HepG2 (cell line): ENCODE measurements around the gene CPZ. TPM values are rescaled to one million over a fixed set of nuclear protein-coding genes. Genes with fewer than 3 reads are reported as not detected.

Experiments used
- ATAC-seq: fragments of 200-7000 bp; cut with Tn5 transposase; 3 replicates; pipeline ENCODE4 v1.9.1; 2020; ENCODE audit warnings: mild to moderate bottlenecking, moderate library complexity
- BruUV-seq: library from RNA; stranded (reverse); fragments of 400-500 nt; replicated peaks from 2 replicates; lab custom pipeline; 2021; lab: Mats Ljungman, UMichigan
- CTCF ChIA-PET: fragments of 300-600 bp; formaldehyde crosslinking; extraction: SDS; loops from one replicate; lab custom pipeline; 2021; ENCODE audit warnings: low total read pairs, inconsistent platforms, low intra/inter-chr PET ratio; lab: Yijun Ruan, JAX
- POLR2A ChIA-PET: fragments of 350-600 bp; sonication (Branson Sonifier 250); formaldehyde crosslinking; loops from one replicate; lab custom pipeline; 2020; ENCODE audit warnings: antibody characterized with exemption, inconsistent platforms; lab: Yijun Ruan, JAX
- DNase-seq: peaks from one replicate; pipeline ENCODE4 v3.0.0-alpha.2; 2015; ENCODE audit warnings: low spot score
- FAIRE-seq: peaks from 3 replicates; lab custom pipeline; 2011; peaks lifted over from hg19 to GRCh38; lab: Jason Lieb, UNC
- H2AFZ ChIP-seq: one replicate; pipeline ENCODE4 v1.6.1; 2011; ENCODE audit warnings: low read length, inconsistent platforms
- H3K27ac ChIP-seq: fragments of 300-600 bp; 3 replicates; pipeline ENCODE4 v1.8.0; 2011; ENCODE audit warnings: mixed run types, mild to moderate bottlenecking, mixed read lengths, low read length, inconsistent platforms; ENCODE audit not compliant: insufficient read depth; ENCODE audit errors: extremely low read length
- H3K27me3 ChIP-seq, 2 experiments: fragments of 200-600 bp in 1 of 2; 2 replicates in 1 of 2; 3 replicates in 1 of 2; pipeline versions ENCODE4 v1.6.0 to v1.8.0; 2011; ENCODE audit warnings: low read length in 2 of 2, mild to moderate bottlenecking in 2 of 2, moderate library complexity in 2 of 2, inconsistent platforms in 1 of 2; ENCODE audit not compliant: insufficient read depth in 2 of 2, control insufficient read depth in 1 of 2
- H3K36me3 ChIP-seq, 2 experiments: fragments of 200-600 bp in 1 of 2; replicated peaks in 1 of 2; 2 replicates in 1 of 2; 3 replicates in 1 of 2; pipeline versions ENCODE4 v1.5.1 to v1.8.0; 2011; ENCODE audit warnings: low read length in 2 of 2, inconsistent platforms in 1 of 2; ENCODE audit not compliant: insufficient read depth in 2 of 2, control insufficient read depth in 1 of 2
- H3K4me1 ChIP-seq: 2 replicates; pipeline ENCODE4 v1.5.1; 2012; ENCODE audit warnings: low read length, inconsistent platforms; ENCODE audit not compliant: insufficient read depth
- H3K4me2 ChIP-seq: 2 replicates; pipeline ENCODE4 v1.6.0; 2011; ENCODE audit warnings: low read depth, low read length, inconsistent platforms
- H3K4me3 ChIP-seq, 3 experiments: fragments of 200-600 bp in 1 of 3; sonication (generic), shearing (Covaris generic) in 1 of 3; replicated peaks in 1 of 3; 2 replicates each; pipeline ENCODE4 v1.5.1; 2011 to 2016; ENCODE audit warnings: low read length in 3 of 3, inconsistent platforms in 2 of 3, low read depth in 2 of 3, mild to moderate bottlenecking in 2 of 3, control low read depth in 1 of 3, mixed read lengths in 1 of 3; ENCODE audit not compliant: insufficient read depth in 1 of 3
- H3K79me2 ChIP-seq: one replicate; pipeline ENCODE4 v1.6.1; 2011; ENCODE audit warnings: low read length, inconsistent platforms; ENCODE audit not compliant: insufficient read depth
- H3K9ac ChIP-seq: 2 replicates; pipeline ENCODE4 v1.6.0; 2011; ENCODE audit warnings: mild to moderate bottlenecking, low read depth, low read length, inconsistent platforms; ENCODE audit not compliant: insufficient read depth
- H3K9me3 ChIP-seq: 2 replicates; pipeline ENCODE4 v1.5.1; 2012; ENCODE audit warnings: mild to moderate bottlenecking, low read length
- H4K20me1 ChIP-seq: 2 replicates; pipeline ENCODE4 v1.6.0; 2011; ENCODE audit warnings: inconsistent platforms, mild to moderate bottlenecking, low read length, moderate library complexity; ENCODE audit not compliant: insufficient read depth
- ARID4A ChIP-seq: sonication (generic); formaldehyde crosslinking; IDR thresholded peaks from 2 replicates; pipeline ENCODE4 v1.5.0; 2020; ENCODE audit warnings: mild to moderate bottlenecking, missing genetic modification reagents, borderline replicate concordance
- ARNTL ChIP-seq: sonication (generic); formaldehyde crosslinking; IDR thresholded peaks from 2 replicates; pipeline ENCODE4 v1.4.0; 2020; ENCODE audit warnings: mild to moderate bottlenecking, missing genetic modification reagents
- DPF2 ChIP-seq: sonication (generic); formaldehyde crosslinking; IDR thresholded peaks from 2 replicates; pipeline ENCODE4 v1.4.0; 2020; ENCODE audit warnings: mild to moderate bottlenecking, low read depth, missing genetic modification reagents, borderline replicate concordance
- HOXD1 ChIP-seq: sonication (generic); formaldehyde crosslinking; IDR thresholded peaks from 2 replicates; pipeline ENCODE4 v1.5.0; 2020; ENCODE audit warnings: missing genetic modification reagents
- KDM5B ChIP-seq: sonication (generic); formaldehyde crosslinking; IDR thresholded peaks from 2 replicates; pipeline ENCODE4 v1.4.0; 2020; ENCODE audit warnings: missing genetic modification reagents, mild to moderate bottlenecking, borderline replicate concordance
- WGBS: methylation state at CpG from one replicate; pipeline ENCODE4 v1.1.6; 2017; ENCODE audit warnings: low lambda C conversion rate; 5-methylcytosine and 5-hydroxymethylcytosine counted together
- in situ Hi-C: cut with HindIII; loops from 2 replicates; pipeline ENCODE4 v1.10.0; 2017; ENCODE audit warnings: low pct_unique_long_range_greater_than_20kb; ENCODE audit not compliant: extremely low pct_ligation_motif_present
- intact Hi-C: fragments of 100-400 bp; cut with micrococcal nuclease; formaldehyde crosslinking; loops from one replicate; pipeline ENCODE4 v1.10.0; 2022; ENCODE audit not compliant: unreplicated experiment
- polyA plus RNA-seq, 8 experiments: library from polyadenylated mRNA; depleted of rRNA in 3 of 8; stranded (reverse) in 7 of 8; unstranded in 1 of 8; fragments of >200 nt; fragmentation: Illumina TruSeq in 4 of 8; extraction: Trizol in 4 of 8; gene quantifications; 2 replicates each; pipeline versions ENCODE4 v1.2.1 to v1.2.3, GENCODE V29; 2011 to 2016; ENCODE audit warnings: low read depth in 4 of 8, missing spikeins in 1 of 8, mixed read lengths in 1 of 8; ENCODE audit not compliant: insufficient read depth in 1 of 8
- total RNA-seq, 5 experiments: library from RNA; depleted of rRNA; stranded (reverse); fragments of >200 nt; fragmentation: Illumina TruSeq; extraction: Trizol; gene quantifications; 2 replicates each; pipeline ENCODE4 v1.2.3, GENCODE V29; 2016; ENCODE audit warnings: low read depth in 1 of 5

The CPZ gene
- total and polyA plus RNA-seq, 2 of the 13 experiments (the other 11 are each of a cell fraction or from before 2014, with no cell fraction given) = 0.58 to 0.61 TPM

GRCh38 chr4:8652181-8653078 is 59.9 kb downstream of the CPZ start:
- Histone ChIP-seq H3K4me2 (no peak overlapping the region), H3K79me2 (no peaks in the 10 kb centered on the region), H3K9me3 (no peaks in the 10 kb centered on the region), H3K9ac (no peak overlapping the region), H3K27me3 (peaks cover 11 to 80% of the 10 kb centered on the region in 2 experiments), H2AFZ (no peak overlapping the region), H3K27ac (no peak overlapping the region), H3K4me1 (no peaks in the 10 kb centered on the region), H4K20me1 (0 out of 2 replicates have a peak, but pooled peaks cover 2% of the 10 kb centered on the region), H3K36me3 (no peaks in the 10 kb centered on the region), H3K4me3 (no peak overlapping the region)
- DNase-seq (no peak), FAIRE-seq (no peak), ATAC-seq (no peak)
- ChIA-PET CTCF (no interaction called here), POLR2A (no interaction called here)
- 38% methylated on average over 7 of the region's 25 CpGs for WGBS
- no TSS peak for BruUV-seq
- intact Hi-C loops = no loop called here
- in situ Hi-C loops = no loop called here
- no peak for TF ChIP-seq KDM5B (CRISPR knock-in tag)
- TF ChIP-seq DPF2 (CRISPR knock-in tag) = no peak
- no peak for TF ChIP-seq ARNTL (CRISPR knock-in tag)
- TF ChIP-seq HOXD1 (CRISPR knock-in tag) = no peak
- TF ChIP-seq ARID4A (CRISPR knock-in tag) = no peak
